ENCODE data around the gene STYK1.

STYK1 gene

GRCh38 chr12:10571141-10571540 is 102.7 kb downstream of the STYK1 start:
- Histone ChIP-seq H3K27me3 (ENCODE audit: insufficient read depth, low read length, poor library complexity, severe bottlenecking) (no peaks in the 10 kb centered on the region), H3K9me2 (replicated peaks; ENCODE audit: low read depth, low read length) (no peaks in the 10 kb centered on the region), H3K9ac (ENCODE audit: low read depth, low read length, poor library complexity, severe bottlenecking) (no peak overlapping the region), H3K79me2 (ENCODE audit: insufficient read depth, low read length) (no peaks in the 10 kb centered on the region), H3K9me3 (ENCODE audit: insufficient read depth, low read depth, low read length) (no peaks in the 10 kb centered on the region), H3K4me2 (ENCODE audit: low read depth, low read length, poor library complexity, severe bottlenecking) (peak overlapping the region; percentile 1), H3K4me3 (ENCODE audit: low read length, poor library complexity, severe bottlenecking) (no peak overlapping the region), H4K20me1 (ENCODE audit: insufficient read depth, low read length, poor library complexity, severe bottlenecking) (no peaks in the 10 kb centered on the region), H3K36me3 (ENCODE audit: insufficient read depth, low read length) (no peaks in the 10 kb centered on the region), H2AFZ (ENCODE audit: low read length) (no peak overlapping the region), H3F3A (ENCODE audit: low read depth) (no peaks in the 10 kb centered on the region), H3K4me1 (ENCODE audit: insufficient read depth, low read length, poor library complexity, severe bottlenecking) (peaks cover 8% of the 10 kb centered on the region)
- TF ChIP-seq CTCF (conservative IDR thresholded peaks at IDR 0.05; ENCODE audit: low read length) (no peak), EZH2phosphoT487 (IDR thresholded peaks at IDR 0.05; ENCODE audit: borderline replicate concordance) (no peak)

All from Loucy (cell line).